Stimulated activated naive CD8-positive, alpha-beta T cell treated with anti-CD3 and anti-CD28 coated beads, Interleukin-15, Interleukin-2, amounts not matched to agents 100 ng/mL and 50 ng/mL, for 24 hours (primary cell): ENCODE results near the gene SDF4.

Source experiments
- H3K27ac Mint-ChIP-seq: one replicate; pipeline ENCODE4 v1.8.0; 2021; ENCODE audit warnings: mild to moderate bottlenecking, mixed read lengths
- H3K27me3 Mint-ChIP-seq: one replicate; pipeline ENCODE4 v1.8.0; 2021; ENCODE audit warnings: mixed read lengths
- H3K36me3 Mint-ChIP-seq: one replicate; pipeline ENCODE4 v1.8.0; 2021; ENCODE audit warnings: low read depth, mixed read lengths
- H3K4me1 Mint-ChIP-seq: one replicate; pipeline ENCODE4 v1.8.0; 2021; ENCODE audit warnings: low read depth, mixed read lengths
- H3K4me3 Mint-ChIP-seq: one replicate; pipeline ENCODE4 v1.8.0; 2021; ENCODE audit warnings: mild to moderate bottlenecking, mixed read lengths
- H3K9me3 Mint-ChIP-seq: one replicate; pipeline ENCODE4 v1.8.0; 2021; ENCODE audit warnings: mixed read lengths

SDF4 gene

GRCh38 chr1:1240822-1241587, 9.2 kb upstream of the SDF4 start:
- no peak overlapping the region for H3K4me3 Mint-ChIP-seq
- H3K36me3 Mint-ChIP-seq, result no peaks in the 10 kb centered on the region
- H3K27me3 Mint-ChIP-seq, result no peaks in the 10 kb centered on the region
- no peaks in the 10 kb centered on the region for H3K4me1 Mint-ChIP-seq
- H3K9me3 Mint-ChIP-seq, result no peaks in the 10 kb centered on the region
- H3K27ac Mint-ChIP-seq, result no peak overlapping the region

- Mint-ChIP-seq H3K4me3 (no peak overlapping the region), H3K36me3 (no peaks in the 10 kb centered on the region), H3K27ac (no peak overlapping the region), H3K4me1 (no peaks in the 10 kb centered on the region), H3K27me3 (no peaks in the 10 kb centered on the region), H3K9me3 (no peaks in the 10 kb centered on the region)
These were observed 8.5 kb upstream of the SDF4 start for GRCh38 chr1:1240348-1240732.

DNA sequence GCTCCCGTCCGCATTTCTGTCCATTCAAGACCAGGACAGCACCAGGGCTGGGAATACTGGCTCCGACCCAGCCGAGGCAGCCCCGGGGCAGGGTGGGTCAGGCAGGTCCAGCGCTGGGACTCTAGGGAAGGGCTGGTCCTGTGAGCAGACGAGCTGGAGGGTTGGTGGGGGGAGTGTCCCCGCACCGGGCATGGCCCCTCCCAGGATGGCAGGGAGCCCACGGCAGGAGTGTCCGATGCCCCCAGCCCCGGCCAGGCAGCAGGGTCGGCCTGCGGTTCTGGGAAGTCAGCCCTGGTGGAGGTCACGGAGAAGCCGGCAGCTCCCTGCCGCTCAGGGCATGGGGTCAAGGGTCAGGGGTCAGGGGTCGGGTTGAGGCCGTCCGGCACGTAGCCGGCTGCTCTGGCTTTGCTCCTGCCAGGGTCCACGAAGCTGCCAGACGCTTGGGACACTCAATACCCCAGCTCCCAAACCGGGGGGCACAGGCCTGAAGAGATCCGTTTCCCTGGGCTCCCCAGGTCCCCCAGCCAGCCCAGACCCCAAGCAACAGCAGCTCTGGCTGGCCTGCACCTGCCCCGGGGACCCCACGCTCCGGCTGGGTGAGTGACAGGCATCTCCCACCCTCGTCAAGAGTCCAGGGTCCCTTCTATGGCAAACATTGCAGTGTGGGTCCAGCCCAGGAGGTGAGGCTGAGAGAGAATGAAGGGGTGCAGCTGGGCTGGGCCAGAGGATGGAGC, 8.0 kb upstream of the SDF4 start:
- no peaks in the 10 kb centered on the region for H3K9me3 Mint-ChIP-seq
- H3K4me3 Mint-ChIP-seq, result no peak overlapping the region
- H3K36me3 Mint-ChIP-seq, result peaks cover under 1% of the 10 kb centered on the region
- no peaks in the 10 kb centered on the region for H3K27me3 Mint-ChIP-seq
- no peak overlapping the region for H3K27ac Mint-ChIP-seq
- no peaks in the 10 kb centered on the region for H3K4me1 Mint-ChIP-seq

GRCh38 chr1:1239227-1239613, 7.4 kb upstream of the SDF4 start:
- Mint-ChIP-seq H3K4me1 (peaks cover 6% of the 10 kb centered on the region), H3K4me3 (no peak overlapping the region), H3K9me3 (no peaks in the 10 kb centered on the region), H3K36me3 (peaks cover 5% of the 10 kb centered on the region), H3K27ac (no peak overlapping the region), H3K27me3 (no peaks in the 10 kb centered on the region)

- Mint-ChIP-seq H3K4me1 (peaks cover 10% of the 10 kb centered on the region), H3K27me3 (no peaks in the 10 kb centered on the region), H3K4me3 (no peak overlapping the region), H3K36me3 (peaks cover 10% of the 10 kb centered on the region), H3K27ac (no peak overlapping the region), H3K9me3 (no peaks in the 10 kb centered on the region)
These were observed 6.9 kb upstream of the SDF4 start for GRCh38 chr1:1238702-1239178.

GRCh38 chr1:1237874-1238701, 6.3 kb upstream of the SDF4 start:
- Mint-ChIP-seq H3K4me3 (no peak overlapping the region), H3K27ac (no peak overlapping the region), H3K9me3 (no peaks in the 10 kb centered on the region), H3K4me1 (peaks cover 15% of the 10 kb centered on the region), H3K27me3 (no peaks in the 10 kb centered on the region), H3K36me3 (peaks cover 15% of the 10 kb centered on the region)

GRCh38 chr1:1236945-1237873, 5.4 kb upstream of the SDF4 start:
- H3K27me3 Mint-ChIP-seq, result no peaks in the 10 kb centered on the region
- H3K4me1 Mint-ChIP-seq, result peaks cover 15% of the 10 kb centered on the region
- peaks cover 15% of the 10 kb centered on the region for H3K36me3 Mint-ChIP-seq
- no peaks in the 10 kb centered on the region for H3K9me3 Mint-ChIP-seq
- no peak overlapping the region for H3K4me3 Mint-ChIP-seq
- H3K27ac Mint-ChIP-seq, result no peak overlapping the region

- H3K36me3 Mint-ChIP-seq, result peaks cover 15% of the 10 kb centered on the region
- H3K4me1 Mint-ChIP-seq, result peaks cover 15% of the 10 kb centered on the region
- no peaks in the 10 kb centered on the region for H3K9me3 Mint-ChIP-seq
These were observed 4.5 kb upstream of the SDF4 start for GRCh38 chr1:1236176-1236763.

GRCh38 chr1:1235016-1235744, 3.4 kb upstream of the SDF4 start:
- H3K27ac Mint-ChIP-seq, result no peak overlapping the region
- H3K36me3 Mint-ChIP-seq, result peaks cover 19% of the 10 kb centered on the region
- H3K4me3 Mint-ChIP-seq, result no peak overlapping the region
- no peaks in the 10 kb centered on the region for H3K27me3 Mint-ChIP-seq
- H3K9me3 Mint-ChIP-seq, result no peaks in the 10 kb centered on the region
- H3K4me1 Mint-ChIP-seq, result peaks cover 26% of the 10 kb centered on the region

More at GRCh38 chr1:1236176-1236763, 4.5 kb upstream of the SDF4 start:
- no peak overlapping the region for H3K4me3 Mint-ChIP-seq
- H3K27ac Mint-ChIP-seq, result no peak overlapping the region
- no peaks in the 10 kb centered on the region for H3K27me3 Mint-ChIP-seq

DNA sequence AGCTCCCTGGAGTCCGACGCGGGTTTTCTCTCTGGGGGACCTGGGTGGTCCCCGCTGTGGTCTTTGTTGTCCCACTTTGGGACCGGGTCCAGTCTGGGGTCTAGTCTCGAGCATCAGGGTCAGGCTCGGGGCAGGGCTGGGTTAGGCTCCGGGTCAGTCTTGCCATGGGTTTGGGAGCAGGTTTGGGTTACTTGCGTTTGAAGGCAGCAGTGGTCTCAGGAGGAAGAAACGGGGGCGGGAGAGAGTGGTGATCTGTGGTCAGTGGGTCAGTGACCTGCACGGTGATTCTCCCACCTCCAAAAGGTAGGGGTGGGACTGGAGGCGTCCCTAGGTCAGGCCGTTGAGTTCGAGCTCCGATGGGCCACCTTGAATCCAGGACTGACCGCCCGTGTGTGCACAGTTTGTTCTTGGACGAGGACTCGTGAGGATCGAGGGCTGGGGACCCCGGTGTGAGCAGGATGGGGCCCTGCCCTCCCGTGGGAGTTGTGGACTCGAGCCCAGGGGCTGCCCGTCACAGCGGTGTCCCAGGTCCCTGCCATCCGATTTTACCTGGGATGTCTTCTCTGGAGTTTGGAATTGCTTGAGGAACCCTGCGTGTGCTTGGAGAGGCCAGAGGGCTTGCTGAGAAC, 2.5 kb upstream of the SDF4 start:
- Mint-ChIP-seq H3K4me3 (peak overlapping the region; percentile 84), H3K27me3 (no peaks in the 10 kb centered on the region), H3K4me1 (peaks cover 35% of the 10 kb centered on the region), H3K27ac (peak overlapping the region; percentile 95), H3K9me3 (no peaks in the 10 kb centered on the region), H3K36me3 (peaks cover 26% of the 10 kb centered on the region)

- peak overlapping the region; percentile 84 for H3K4me3 Mint-ChIP-seq
- peak overlapping the region; percentile 95 for H3K27ac Mint-ChIP-seq
- no peaks in the 10 kb centered on the region for H3K27me3 Mint-ChIP-seq
- H3K4me1 Mint-ChIP-seq, result peaks cover 41% of the 10 kb centered on the region
- no peaks in the 10 kb centered on the region for H3K9me3 Mint-ChIP-seq
- peaks cover 32% of the 10 kb centered on the region for H3K36me3 Mint-ChIP-seq
These were observed 1.7 kb upstream of the SDF4 start for GRCh38 chr1:1233567-1233892.

DNA sequence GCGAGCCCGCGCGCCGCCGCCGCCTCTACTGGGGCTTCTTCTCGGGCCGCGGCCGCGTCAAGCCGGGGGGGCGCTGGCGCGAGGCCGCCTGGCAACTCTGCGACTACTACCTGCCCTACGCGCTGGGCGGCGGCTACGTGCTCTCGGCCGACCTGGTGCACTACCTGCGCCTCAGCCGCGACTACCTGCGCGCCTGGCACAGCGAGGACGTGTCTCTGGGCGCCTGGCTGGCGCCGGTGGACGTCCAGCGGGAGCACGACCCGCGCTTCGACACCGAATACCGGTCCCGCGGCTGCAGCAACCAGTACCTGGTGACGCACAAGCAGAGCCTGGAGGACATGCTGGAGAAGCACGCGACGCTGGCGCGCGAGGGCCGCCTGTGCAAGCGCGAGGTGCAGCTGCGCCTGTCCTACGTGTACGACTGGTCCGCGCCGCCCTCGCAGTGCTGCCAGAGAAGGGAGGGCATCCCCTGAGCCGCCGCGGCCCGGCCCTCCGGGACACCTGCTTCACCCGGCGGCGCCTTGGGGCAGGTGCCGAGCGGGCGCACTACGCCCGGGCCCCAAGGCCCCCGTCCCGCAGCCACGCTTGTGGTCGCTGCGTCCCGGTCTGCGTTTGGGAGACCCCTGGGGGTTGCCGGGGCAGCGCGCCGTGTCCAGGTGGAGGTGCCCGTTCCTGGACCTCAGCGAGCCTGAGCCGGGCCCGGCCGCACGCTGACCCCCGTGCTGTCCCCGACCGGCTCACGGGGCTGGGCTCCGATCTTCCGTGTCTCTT, 1.2 kb upstream of the SDF4 start:
- Mint-ChIP-seq H3K9me3 (no peaks in the 10 kb centered on the region), H3K4me1 (peaks cover 42% of the 10 kb centered on the region), H3K36me3 (peaks cover 34% of the 10 kb centered on the region), H3K27me3 (no peaks in the 10 kb centered on the region), H3K4me3 (peak overlapping the region; percentile 84), H3K27ac (peak overlapping the region; percentile 95)
